Osteoblast (primary cell): Measurements from ENCODE around the gene MAB21L4. TPM values are rescaled to one million over a fixed set of nuclear protein-coding genes. Genes with fewer than 3 reads are reported as not detected.

ENCODE experiments used
- DNase-seq: peaks from one replicate; pipeline ENCODE4 v3.0.0; 2011; ENCODE audit warnings: low spot score, mixed read lengths; ENCODE audit not compliant: insufficient read length; ENCODE audit errors: missing footprints
- H2AFZ ChIP-seq: 2 replicates; pipeline ENCODE4 v1.6.0; 2011; ENCODE audit warnings: mild to moderate bottlenecking, low read length
- H3K27ac ChIP-seq: 2 replicates; pipeline ENCODE4 v1.5.1; 2011; ENCODE audit warnings: mild to moderate bottlenecking, low read depth, low read length, moderate library complexity
- H3K27me3 ChIP-seq: 2 replicates; pipeline ENCODE4 v1.6.0; 2012; ENCODE audit warnings: mild to moderate bottlenecking, control low read depth, inconsistent platforms, low read length, moderate library complexity; ENCODE audit not compliant: insufficient read depth
- H3K36me3 ChIP-seq: 2 replicates; pipeline ENCODE4 v1.5.1; 2011; ENCODE audit warnings: mild to moderate bottlenecking, low read length, control low read depth, moderate library complexity; ENCODE audit not compliant: insufficient read depth
- H3K4me1 ChIP-seq: 2 replicates; pipeline ENCODE4 v1.5.1; 2011; ENCODE audit warnings: mild to moderate bottlenecking, low read length, control low read depth, moderate library complexity; ENCODE audit not compliant: insufficient read depth
- H3K4me2 ChIP-seq: 2 replicates; pipeline ENCODE4 v1.6.0; 2011; ENCODE audit warnings: mild to moderate bottlenecking, low read length; ENCODE audit not compliant: insufficient read depth
- H3K4me3 ChIP-seq: fragments of 200-600 bp; sonication (generic); 3 replicates; pipeline ENCODE4 v1.5.1; 2012; ENCODE audit warnings: mild to moderate bottlenecking, low read length, inconsistent platforms; ENCODE audit not compliant: insufficient read depth
- H3K79me2 ChIP-seq: 2 replicates; pipeline ENCODE4 v1.6.0; 2012; ENCODE audit warnings: mild to moderate bottlenecking, low read length, control low read depth, inconsistent platforms; ENCODE audit not compliant: insufficient read depth
- H3K9me3 ChIP-seq: 2 replicates; pipeline ENCODE4 v1.5.1; 2011; ENCODE audit warnings: low read depth, low read length, control low read depth
- H4K20me1 ChIP-seq: 2 replicates; pipeline ENCODE4 v1.6.0; 2012; ENCODE audit warnings: mild to moderate bottlenecking, low read length, control low read depth; ENCODE audit not compliant: insufficient read depth
- CTCF ChIP-seq: IDR thresholded peaks from 2 replicates; pipeline ENCODE4 v1.5.1; 2011; ENCODE audit warnings: mild to moderate bottlenecking, low read depth, low read length, moderate library complexity; ENCODE audit errors: extremely low read depth
- total RNA-seq: library from RNA; depleted of rRNA; stranded (reverse); fragments of >200 nt; gene quantifications from 2 replicates; pipeline ENCODE4 v1.2.3, GENCODE V29; 2012

Gene MAB21L4
- total RNA-seq, 1 donor: not detected

GRCh38 chr2:240922982-240923537, 27.1 kb upstream of the MAB21L4 start:
- DNase-seq: peak; percentile 80
- no peaks in the 10 kb centered on the region for H3K9me3 ChIP-seq
- no peak overlapping the region for H3K27ac ChIP-seq
- no peak overlapping the region for H2AFZ ChIP-seq
- H4K20me1 ChIP-seq: no peaks in the 10 kb centered on the region
- H3K27me3 ChIP-seq: no peaks in the 10 kb centered on the region
- H3K36me3 ChIP-seq: no peaks in the 10 kb centered on the region
- TF ChIP-seq CTCF: no peak
- no peak overlapping the region for H3K4me2 ChIP-seq
- H3K4me1 ChIP-seq: peaks cover 20% of the 10 kb centered on the region
- H3K4me3 ChIP-seq: no peak overlapping the region
- no peaks in the 10 kb centered on the region for H3K79me2 ChIP-seq

GRCh38 chr2:240922245-240922981, 26.5 kb upstream of the MAB21L4 start:
- Histone ChIP-seq H3K4me2 (no peak overlapping the region), H3K9me3 (no peaks in the 10 kb centered on the region), H3K36me3 (no peaks in the 10 kb centered on the region), H4K20me1 (no peaks in the 10 kb centered on the region), H3K79me2 (no peaks in the 10 kb centered on the region), H2AFZ (no peak overlapping the region), H3K4me1 (peaks cover 22% of the 10 kb centered on the region), H3K27me3 (no peaks in the 10 kb centered on the region), H3K4me3 (no peak overlapping the region), H3K27ac (peak overlapping the region; percentile 98)
- DNase-seq: peak; percentile 74
- no peak for TF ChIP-seq CTCF

- peak; percentile 87 for DNase-seq
- Histone ChIP-seq H3K4me2 (no peak overlapping the region), H4K20me1 (no peaks in the 10 kb centered on the region), H3K36me3 (no peaks in the 10 kb centered on the region), H3K79me2 (no peaks in the 10 kb centered on the region), H3K27me3 (no peaks in the 10 kb centered on the region), H3K4me3 (peak overlapping the region; percentile 28), H2AFZ (no peak overlapping the region), H3K9me3 (no peaks in the 10 kb centered on the region), H3K27ac (peak overlapping the region; percentile 98), H3K4me1 (peaks cover 27% of the 10 kb centered on the region)
- no peak for TF ChIP-seq CTCF
Measured at GRCh38 chr2:240921995-240922244, 26.0 kb upstream of the MAB21L4 start.

- peaks cover 31% of the 10 kb centered on the region for H3K4me1 ChIP-seq
- no peaks in the 10 kb centered on the region for H3K36me3 ChIP-seq
- H3K27ac ChIP-seq: peak overlapping the region; percentile 98
- H3K27me3 ChIP-seq: no peaks in the 10 kb centered on the region
- TF ChIP-seq CTCF: no peak
- H3K9me3 ChIP-seq: no peaks in the 10 kb centered on the region
- no peaks in the 10 kb centered on the region for H4K20me1 ChIP-seq
- H3K79me2 ChIP-seq: no peaks in the 10 kb centered on the region
- DNase-seq: peak; percentile 100
- peak overlapping the region; percentile 28 for H3K4me3 ChIP-seq
- peak overlapping the region; percentile 51 for H3K4me2 ChIP-seq
- H2AFZ ChIP-seq: peak overlapping the region; percentile 59
Measured at GRCh38 chr2:240921311-240921994, 25.5 kb upstream of the MAB21L4 start.
